GM19468 (cell line): ENCODE results near the gene GPR84.

Experiments used
- ATAC-seq: cut with Tn5 transposase; IDR thresholded peaks from one replicate; pipeline ENCODE4 v1.9.1; 2021; ENCODE audit warnings: mild to moderate bottlenecking, moderate library complexity, moderate number of reproducible peaks; ENCODE audit not compliant: unreplicated experiment; ENCODE audit errors: extremely low read depth

GPR84 gene

DNA sequence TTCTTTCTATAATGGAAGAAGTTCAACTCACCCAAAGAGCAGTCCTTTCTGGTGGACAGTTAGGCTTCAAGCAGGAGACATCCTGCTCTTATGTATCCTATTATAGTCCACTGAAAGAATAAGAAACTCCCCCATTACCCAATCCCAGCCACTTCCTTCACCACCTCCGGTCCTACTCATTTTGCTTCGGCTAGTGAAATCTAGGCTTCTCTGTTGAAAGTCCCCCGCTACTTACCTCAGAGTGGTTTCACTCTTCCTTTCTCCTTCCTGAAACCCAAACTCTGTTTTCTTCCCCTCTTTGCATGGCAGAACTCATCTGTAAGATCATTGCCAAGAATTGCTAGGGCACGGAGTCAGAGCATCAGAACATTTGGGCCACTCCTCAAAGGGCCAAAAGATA is at the start of gene GPR84:
GPR84 (minus strand) TSS at position 74 of the 400 bp plus-strand sequence. CDS start 635 bp downstream, outside the sequence.
- ATAC-seq = peak; percentile 34

DNA sequence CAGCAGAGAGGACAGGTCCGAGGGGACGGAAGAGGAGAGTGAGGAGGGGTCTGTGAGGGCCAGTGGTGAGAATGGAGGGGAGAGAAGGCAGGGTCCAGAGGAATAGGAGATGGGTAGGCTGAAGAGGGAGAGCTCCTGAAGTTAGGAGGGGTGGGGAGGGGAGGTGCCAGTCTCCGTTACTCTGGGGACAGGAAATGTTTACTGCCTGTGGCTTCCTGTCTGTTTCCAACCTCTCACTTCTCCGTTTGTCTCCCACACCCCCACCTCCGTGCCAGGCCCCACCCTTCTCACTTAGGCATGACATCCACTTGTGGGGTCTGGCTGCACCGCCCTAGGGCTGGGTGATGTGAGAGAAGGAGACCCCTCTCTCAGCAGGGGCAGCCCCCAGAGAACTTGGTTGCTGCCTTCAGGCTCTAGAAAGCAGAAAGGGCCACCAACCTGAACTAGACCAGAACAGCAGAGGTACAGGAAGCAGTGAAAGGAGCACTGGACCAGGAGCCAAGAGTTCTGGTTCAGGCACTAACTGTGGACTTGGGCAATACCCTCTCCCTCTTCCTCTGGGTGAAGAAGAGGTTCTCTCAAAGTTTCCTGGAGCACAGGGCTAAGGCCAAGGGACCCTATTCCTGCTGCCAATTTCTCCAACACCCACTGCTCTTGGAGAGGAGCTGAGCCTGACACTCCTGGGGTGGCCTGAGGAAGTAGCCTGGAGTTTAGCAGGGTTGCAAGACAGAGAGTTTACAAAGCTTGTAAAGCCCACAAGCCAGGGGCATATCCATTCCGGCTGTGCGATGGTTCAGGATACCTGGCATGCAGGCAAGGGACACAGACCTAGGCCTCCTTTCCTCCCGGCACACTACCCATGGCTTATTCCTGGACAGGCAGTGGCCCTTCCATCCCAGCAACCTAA is 49.3 kb upstream of the GPR84 start:
- ATAC-seq = no peak

DNA sequence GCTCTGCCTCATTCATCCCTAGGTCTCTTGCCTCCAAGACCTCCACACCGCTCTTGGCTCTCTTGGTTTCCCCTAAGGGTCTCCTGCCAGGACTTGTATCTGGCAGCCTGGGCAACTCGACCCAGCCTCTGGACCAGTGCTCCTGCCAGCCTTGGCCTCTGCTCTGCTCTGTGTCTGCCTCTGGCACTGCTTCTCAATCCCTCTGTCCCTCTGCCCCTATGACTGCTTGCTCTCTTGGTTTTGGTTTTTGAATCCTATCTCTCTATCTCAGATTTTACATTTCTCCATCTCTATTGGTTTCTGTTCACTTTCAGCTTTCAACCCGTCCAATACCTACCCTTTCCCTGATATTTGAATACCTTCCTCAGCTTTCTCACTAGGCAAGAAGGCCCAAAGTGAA is 48.5 kb upstream of the GPR84 start:
- ATAC-seq = no peak

GRCh38 chr12:54412348-54412747 is 48.1 kb upstream of the GPR84 start:
- no peak for ATAC-seq

DNA sequence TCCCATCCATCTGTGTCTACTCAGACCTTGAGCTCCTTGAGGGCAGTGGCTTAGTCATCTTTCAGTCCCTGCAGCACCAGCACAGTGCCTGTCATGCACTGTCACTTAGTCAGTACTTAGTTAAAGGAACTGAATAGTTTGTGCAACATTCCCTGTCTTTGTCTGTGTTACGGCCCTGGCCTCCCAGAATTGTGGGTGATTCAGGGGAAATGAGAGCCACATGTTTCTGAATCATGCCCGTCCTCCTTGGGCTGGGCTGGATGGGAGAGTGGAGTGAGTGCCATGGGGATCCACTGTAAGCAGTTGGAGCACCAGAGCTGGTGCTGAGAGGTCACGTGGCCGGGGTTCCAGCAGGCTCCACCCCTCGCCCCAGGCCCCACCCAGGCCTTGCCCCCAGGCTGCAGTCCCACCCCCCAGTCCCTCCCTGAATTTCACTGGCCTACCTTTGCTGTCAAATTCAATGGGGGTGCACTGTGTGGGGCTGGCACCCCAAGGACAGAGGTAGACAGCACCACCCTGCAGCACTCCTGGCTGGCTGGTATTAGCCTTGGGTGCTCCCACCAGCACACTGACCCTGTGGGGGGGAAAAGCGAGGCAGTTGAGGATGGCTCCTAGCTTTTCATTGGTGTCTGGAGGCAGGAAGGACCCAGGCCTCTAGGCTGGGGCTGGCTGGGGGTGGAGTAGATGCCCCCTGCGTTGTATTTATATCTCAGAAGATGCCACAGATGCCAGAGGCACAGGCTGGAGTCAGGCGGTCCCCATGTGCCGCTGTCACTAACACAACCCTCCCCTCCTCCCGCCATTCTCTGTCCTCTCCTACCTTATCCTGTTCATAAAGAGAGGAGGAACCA is 47.3 kb upstream of the GPR84 start:
- ATAC-seq = no peak

GRCh38 chr12:54409267-54409666 is 45.0 kb upstream of the GPR84 start:
- ATAC-seq = no peak

DNA sequence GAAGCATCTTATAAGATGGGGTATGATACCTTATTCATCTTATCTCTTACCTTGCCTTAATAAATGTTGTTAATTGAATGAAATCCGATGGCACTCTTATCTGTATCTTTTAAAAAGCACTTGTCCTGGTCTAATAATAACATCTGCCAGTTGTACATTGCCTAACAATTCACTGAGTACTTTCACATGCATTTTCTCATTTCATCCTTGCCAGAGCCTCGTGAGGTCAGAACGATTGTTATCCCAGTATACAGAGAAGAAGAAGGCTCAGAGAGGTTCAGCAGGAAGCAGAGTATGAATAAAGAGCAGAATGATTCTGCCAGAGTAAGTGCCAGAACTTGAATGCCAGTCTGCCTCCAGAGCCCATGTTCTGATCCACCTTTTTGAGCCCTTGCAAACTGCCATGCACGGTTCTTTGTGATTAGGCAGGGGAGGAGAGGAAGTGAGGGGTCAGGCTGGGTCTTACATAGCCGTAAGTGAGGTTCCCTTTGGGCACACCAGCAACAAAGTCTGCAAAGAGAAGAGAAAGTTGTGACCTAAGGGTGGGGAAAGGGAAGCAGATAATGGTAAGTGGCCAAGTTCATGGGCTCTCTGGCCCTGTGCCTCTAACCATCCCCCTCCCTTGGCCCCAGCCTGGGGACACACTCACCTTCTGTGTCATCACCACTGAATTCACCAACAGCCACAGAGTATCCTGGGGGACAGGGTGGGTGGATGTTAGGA is 43.1 kb upstream of the GPR84 start:
- ATAC-seq = no peak

DNA sequence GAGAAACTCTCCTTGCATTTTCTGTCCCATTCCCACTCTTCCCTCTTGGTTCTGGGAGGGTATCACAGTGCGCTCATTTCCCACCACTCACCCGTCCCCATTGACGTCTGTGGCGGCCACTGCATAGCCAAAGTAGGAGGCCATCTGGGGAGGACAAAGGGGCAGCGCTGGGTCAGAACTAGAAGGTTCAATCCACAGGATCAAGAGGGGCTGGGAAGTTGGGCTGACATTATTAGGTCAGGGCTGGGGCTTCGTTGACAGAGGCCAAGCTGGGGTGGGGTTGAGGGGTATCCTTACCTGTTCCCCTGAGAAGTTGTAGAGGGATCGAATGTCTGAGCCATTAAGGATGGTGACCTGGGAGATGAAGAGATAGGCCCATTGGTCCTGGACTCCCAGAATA is 41.3 kb upstream of the GPR84 start:
- ATAC-seq = no peak

GRCh38 chr12:54405106-54405505 is 40.8 kb upstream of the GPR84 start:
- ATAC-seq = no peak

DNA sequence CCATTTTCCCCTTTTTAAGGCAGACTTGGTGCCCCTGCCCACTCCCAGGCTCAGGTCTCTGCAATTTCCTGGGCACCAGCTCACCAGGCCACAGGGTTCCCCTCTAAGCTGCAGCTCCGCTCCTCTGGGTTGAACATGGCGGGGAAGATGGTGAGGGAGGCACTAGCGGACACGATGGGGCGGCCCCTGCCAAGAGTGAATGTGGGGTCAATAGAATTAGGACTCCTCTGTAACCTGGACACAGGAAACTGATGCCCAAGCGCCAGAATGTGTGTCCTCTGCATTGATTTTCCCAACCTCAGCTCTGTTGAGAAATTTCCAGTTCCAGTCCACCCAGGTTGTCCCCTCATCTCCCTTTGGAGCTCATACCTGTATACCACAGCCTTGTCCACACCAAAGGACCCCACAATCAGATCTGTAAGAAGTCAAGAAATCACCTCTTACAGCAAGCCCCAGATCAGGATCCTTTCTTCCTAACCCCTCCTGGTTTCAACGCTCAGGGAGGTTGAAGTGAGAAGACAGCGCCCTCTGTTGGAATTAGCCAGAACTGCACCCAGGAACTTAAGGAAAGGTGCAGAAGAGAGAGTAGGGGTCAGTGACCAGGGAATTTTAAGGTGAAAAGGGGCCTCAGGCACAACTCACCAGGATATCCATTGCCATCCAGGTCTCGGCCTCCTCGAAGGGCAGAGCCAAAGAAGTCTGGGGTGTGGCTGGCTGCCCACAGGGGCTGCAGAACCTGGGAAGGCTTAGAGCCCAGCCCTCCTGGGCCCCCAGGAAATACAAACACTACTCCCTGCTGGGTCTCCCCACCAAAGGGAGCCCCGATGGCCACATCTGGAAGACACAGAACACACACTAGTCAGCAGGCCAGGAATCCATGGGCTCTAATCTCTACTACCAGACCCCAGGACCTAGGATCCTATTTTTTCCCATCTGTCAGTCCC is 40.0 kb upstream of the GPR84 start:
- ATAC-seq = no peak

- ATAC-seq = no peak
These were observed 36.8 kb upstream of the GPR84 start for GRCh38 chr12:54401119-54401518.

GRCh38 chr12:54398995-54399793 is 34.9 kb upstream of the GPR84 start:
- ATAC-seq = no peak

DNA sequence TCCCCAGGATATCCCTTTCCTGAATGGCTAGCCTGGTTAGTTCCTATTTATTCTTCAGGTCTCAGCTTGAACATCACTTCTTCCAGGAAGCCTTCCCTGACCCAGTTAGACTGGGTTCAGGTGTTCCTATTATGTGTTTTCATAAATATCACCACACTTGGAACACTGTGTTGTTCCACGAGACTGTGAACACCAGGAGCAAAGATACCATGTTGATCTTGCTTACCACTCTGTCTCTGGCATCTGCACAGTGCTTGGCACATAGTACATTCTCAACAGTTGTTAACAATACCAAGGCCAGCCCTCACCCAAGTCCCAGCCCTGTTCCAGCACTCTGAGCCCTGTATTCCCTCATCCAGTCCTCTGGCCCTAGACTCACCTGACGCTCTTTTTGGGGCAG is 33.9 kb upstream of the GPR84 start:
- no peak for ATAC-seq

DNA sequence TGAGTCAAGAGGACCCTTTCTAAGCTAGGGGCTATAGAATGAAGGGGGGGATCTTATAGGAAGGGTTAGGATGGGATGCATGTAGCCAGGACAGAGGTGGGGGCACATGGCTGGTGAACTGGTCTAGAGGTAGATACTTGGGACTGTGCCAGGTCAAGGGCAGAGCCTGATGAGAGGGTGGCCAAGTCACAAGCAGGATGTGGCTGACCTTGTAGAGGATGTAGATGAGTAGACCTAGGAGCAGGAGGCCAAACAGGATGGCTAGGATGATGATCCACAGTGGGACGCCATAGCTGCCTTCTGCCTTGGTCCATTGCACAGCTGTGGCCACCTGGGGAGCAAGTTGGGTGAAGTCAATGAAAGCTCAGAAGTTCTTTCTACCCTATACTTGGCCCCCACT is 32.9 kb upstream of the GPR84 start:
- ATAC-seq = no peak

- ATAC-seq = no peak
These were observed 31.3 kb upstream of the GPR84 start for GRCh38 chr12:54395545-54395944.

- ATAC-seq = no peak
These were observed 30.7 kb upstream of the GPR84 start for GRCh38 chr12:54394986-54395385.

DNA sequence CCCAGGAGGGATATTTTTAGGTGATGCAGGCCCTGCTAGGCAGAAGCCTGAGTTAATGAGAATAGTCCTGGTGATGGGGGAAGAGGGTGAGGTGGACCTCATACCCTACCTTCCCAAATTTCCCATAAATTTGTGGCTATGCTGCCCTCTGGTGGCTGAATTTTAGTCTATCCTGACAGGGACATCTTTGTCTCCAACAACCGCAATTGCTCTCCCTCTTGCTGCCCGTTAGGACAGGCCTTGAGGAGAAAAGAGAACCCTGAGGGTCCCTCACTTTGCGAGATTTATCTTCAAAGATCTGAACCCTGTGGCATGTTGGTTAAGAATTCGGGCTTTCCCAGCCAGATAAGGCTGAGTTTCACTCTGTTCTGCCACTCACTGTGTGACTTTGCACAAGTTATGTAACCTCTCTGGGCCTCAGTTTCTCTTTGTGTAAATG is 30.0 kb upstream of the GPR84 start:
- ATAC-seq = no peak

GRCh38 chr12:54393743-54394142 is 29.5 kb upstream of the GPR84 start:
- ATAC-seq = no peak

- ATAC-seq = no peak
These were observed 28.9 kb upstream of the GPR84 start for GRCh38 chr12:54393207-54393609.
